ENCODE measurements around the gene ARSD.
"Not testable (repeated sequence)": the region's sequence is repeated elsewhere in the genome, so short reads cannot be mapped to it uniquely, and the experiment has no call there.

ARSD gene

DNA sequence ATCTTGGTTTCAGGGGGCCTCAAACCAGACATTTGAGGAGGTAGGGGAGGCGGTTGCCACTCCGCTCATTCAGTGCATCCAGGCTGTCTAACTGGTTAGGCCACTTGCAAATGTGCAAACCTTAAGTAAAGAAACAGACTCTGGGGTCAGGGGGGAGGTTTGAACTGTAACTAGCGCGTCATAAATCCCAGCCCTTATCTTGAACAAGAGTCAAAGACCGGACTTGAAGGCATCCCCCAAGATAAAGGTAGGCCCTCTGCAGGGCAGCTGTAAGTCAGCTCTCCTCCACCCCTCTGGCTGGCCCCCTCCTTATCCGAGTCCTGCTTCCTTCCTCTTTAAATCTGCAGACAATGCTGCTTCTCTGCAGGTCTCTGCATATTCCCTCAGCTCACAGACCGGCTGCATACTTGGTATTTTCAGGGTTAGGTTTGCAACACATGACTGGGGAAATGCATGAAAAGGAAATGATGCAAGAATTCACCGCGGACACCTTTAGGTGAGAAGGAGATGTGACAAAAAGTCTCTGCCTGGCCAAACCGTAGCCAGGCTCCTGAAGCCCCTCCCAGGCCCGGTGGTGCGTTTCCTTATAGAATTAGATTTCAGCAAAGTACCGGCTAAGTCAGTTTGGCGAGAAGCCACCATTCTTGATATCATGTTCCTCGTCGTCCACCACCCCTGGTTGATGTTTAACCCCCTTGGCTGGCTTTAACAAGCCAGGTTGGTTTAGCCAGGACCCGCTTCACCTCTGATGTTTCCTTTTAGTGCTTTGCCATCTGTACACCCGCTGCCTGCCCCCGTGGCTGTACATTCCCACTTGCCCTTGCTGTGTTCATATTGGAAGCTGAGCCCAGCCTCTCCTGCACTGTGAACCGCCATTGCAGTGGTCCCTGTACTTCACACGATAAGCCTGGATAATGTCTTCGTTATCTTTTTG lies 31.2 kb downstream of the ARSD start:
- in situ Hi-C loops (cut with MboI; ENCODE audit: low sequenced_read_pairs) = not testable (repeated sequence)

DNA sequence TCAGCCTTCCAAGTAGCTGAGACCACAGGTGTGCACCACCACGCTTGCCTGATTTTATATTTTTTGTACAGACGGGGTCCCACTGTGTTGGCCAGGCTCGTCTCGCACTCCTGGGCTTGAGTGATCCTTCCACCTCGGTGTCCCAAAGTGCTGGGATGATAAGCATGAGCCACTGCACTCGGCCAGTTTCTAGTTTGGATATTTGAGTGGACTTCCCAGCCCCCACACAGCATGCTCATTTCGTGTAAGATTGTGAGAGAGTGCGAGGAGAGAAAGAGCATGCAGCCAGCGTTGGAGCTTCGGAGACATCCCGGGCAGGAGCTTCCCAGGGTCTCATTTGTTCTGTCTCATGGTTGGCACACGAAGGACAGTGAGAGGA lies 31.8 kb downstream of the ARSD start:
- in situ Hi-C loops (cut with MboI; ENCODE audit: low sequenced_read_pairs) = no loop called here

DNA sequence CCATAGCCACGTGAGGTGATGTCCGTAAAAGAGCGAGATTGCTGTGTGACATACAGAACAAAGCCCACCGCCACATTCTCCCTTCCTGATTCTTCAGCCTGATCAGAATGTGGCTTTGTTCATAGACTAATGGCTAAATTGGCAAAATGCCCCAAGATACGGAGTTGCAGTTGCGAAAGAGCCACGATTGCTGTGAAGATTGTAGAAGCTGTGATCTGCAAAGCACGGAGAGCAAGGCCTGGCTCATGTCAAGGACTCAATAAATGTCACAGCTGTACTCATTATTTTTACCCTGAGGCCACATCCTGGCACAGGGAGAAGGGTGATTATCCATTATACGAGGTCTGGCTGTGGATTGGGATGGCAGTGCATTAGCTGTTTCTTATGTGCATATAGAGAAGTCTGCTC lies 34.2 kb downstream of the ARSD start:
- in situ Hi-C loops (cut with MboI; ENCODE audit: low sequenced_read_pairs) = no loop called here

DNA sequence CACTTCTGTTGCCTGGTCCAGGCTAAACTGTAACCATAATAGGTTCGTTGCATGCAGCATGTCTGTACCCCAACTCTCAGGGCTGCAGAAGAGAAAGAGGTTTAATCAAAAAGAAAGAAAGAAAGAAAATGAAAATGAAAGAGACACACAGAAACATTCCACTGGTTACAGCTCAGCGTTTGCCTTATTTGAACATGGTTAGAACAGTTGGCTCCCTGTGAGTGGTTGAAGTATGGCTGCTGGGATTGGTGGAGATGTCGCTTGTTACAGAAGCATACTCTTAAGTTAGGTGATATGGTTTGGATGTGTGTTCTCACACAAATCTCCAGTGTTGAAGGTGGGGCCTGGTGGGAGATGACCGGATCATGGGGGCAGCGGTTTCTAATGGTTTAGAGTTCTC lies 36.3 kb downstream of the ARSD start:
- in situ Hi-C loops (cut with MboI; ENCODE audit: low sequenced_read_pairs) = no loop called here

DNA sequence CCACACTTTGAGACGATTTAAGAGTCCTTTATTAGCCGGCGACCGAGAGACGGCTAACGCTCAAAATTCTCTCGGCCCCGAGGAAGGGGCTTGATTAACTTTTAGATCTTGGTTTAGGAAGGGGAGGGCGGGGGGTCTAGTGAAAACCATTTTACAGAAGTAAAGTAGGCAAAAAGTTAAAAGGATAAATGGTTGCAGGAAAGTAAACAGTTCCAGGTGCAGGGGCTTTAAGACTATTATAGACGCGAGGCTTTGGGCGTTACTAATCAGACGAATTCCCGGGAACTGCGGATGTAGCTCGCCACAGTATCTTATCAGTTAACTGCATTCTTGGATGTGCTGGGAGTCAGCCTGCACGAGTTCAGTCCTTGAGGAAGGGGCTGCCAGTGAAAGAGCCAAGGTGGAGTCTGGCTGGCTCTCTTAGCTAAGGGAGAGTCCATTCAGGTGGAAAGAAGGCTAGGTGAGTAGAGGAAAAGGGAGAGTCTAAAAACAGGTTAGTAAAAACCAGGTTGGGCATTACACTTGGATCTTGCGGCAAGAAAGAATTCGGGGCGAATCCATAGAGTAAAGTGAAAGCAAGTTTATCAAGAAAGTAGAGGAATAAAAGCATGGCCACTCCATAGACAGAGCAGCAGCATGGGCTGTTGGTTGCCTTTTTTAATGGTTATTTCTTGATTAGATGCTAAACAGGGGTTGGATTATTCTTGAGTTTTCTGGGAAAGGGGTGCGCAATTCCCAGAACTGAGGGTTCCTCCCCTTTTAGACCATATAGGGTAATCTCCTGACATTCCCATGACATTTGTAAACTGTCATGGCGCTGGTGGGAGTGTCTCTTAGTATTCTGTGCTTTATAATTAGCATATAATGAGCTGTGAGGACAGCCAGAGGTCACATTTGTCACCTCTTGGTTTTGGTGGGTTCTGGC lies 38.3 kb downstream of the ARSD start:
- in situ Hi-C loops (cut with MboI; ENCODE audit: low sequenced_read_pairs) = not testable (repeated sequence)

DNA sequence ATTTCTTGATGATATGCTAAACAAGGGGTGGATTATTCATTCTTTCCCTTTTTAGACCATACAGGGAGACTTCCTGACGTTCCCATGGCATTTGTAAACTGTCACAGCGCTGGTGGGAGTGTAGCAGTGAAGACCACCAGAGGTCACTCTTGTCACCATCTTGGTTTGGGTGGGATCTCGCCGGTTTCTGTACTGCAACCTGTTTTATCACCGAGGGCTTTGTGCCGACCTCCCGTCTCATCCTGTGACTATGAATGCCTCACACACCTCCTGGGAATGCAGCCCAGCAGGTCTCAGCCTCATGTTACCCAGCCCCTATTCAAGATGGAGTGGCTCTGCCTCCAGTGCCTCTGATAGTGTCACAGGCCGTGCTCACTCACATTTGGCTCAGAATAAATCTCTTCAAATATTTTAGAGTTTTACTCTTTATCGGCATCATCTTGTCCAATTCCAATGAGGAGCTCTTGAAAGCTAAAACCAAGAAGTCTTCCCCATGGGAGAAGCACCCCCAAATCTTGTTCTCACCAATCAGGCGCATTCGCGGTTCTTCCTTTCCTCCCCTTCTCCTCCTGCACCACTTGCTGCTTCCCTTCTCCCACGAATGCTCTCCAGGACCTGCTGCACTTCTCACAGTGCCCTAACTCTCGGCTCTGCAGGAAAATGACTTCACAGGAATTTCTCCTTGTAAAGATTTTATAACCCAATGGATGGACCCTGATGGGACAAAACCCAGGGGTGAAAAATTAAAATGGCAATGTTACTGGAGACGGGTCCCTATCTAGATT lies 39.2 kb downstream of the ARSD start:
- in situ Hi-C loops (cut with MboI; ENCODE audit: low sequenced_read_pairs) = not testable (repeated sequence)

DNA sequence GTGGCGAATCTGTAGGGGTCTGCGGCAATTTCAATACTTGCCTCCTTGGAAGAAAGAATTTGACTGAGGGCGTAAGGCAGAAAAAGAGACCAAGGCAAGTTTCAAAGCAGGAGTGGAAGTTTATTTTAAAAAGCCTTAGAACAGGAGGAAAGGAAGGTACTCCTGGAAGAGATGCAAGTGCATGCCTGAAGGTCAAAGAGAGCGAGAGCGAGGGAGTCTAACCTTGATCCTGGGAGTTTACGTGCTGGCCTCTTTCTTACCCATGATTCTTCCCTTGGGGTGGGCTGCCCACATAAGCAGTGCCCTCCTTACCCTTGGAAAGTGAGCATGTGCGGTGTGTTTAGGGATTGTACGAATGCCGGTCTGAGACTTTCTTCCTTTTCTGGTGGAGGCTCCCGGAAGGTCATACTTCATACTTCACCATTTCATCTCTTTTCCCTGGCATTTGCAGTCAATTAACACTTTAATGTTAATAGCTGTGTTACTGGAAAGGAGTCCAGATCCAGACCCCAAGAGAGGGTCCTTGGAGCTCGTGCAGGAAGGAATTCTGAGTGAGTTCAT lies 40.0 kb downstream of the ARSD start:
- in situ Hi-C loops (cut with MboI; ENCODE audit: low sequenced_read_pairs) = no loop called here

DNA sequence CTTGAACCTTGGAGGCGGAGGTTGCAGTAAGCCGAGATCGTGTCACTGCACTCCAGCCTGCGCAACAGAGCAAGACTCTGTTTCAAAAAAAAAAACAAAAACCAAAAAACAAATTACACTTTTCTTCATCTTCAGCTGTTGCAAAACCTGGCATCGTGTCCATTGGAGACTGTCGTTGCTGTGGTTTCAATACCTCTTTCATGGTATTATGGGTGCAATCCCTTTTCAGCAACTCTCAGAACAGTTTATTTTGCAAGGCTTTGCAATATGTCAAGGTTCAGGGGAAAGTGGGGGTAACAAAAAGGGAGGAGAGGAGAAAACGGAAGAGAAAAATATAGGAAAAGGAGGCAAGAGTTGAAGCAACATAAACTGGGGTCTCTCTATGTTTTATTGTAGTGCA lies 40.8 kb downstream of the ARSD start:
- in situ Hi-C loops (cut with MboI; ENCODE audit: low sequenced_read_pairs) = no loop called here

DNA sequence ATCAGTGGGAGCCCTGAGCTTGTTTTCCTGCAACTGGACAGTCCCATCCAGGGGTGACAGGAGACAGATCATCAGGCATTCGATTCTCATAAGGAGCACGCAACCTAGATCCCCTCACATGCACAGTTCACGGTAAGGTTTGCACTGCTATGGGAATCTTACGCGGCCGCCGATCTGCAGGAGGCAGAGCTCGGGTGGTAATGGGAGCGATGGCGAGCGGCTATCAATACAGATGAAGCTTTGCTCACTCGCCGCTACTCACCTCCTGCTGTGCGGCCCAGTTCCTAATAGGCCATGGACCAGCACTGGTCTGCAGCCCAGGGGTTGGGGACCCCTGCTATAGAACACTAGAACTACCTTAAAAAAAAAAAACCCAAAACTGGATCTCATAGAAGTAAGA lies 45.4 kb downstream of the ARSD start:
- in situ Hi-C loops (cut with MboI; ENCODE audit: low sequenced_read_pairs) = no loop called here

DNA sequence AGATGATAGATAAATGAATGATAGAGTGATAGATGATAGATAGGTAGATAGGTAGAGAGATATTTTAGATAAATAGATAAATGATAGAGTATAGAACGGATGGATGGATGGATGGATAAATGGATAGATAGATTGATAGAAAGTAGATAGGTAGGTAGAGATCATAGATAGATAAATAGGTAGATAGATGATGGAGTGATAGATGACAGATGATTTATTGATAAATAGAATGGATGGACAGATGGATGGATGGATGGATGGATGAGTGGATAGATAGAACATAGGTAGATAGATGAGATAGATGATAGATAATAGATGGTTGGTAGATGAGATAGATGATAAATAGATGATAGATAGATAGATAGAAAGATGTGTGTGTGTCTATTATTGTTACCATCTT lies 49.5 kb downstream of the ARSD start:
- in situ Hi-C loops (cut with MboI; ENCODE audit: low sequenced_read_pairs) = no loop called here

DNA sequence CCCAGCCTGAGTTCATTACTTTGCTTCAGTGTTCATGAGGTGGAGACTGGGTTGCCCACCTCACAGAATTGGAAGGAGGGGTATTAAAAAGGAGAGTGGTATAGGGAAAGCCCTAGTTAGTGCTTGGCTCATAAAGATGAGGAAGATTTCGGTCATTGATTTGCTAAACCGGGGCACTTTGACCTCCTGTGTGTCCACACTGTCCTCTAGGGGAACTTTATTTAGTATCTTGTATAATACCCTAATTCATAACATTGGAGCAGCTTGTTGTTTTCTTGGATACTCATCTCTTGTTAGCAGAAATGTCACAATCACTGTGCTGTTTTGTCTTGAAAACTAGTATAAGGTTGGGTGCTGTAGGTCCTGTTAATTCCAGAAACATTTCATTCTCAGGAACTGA lies 50.6 kb downstream of the ARSD start:
- in situ Hi-C loops (cut with MboI; ENCODE audit: low sequenced_read_pairs) = no loop called here

DNA sequence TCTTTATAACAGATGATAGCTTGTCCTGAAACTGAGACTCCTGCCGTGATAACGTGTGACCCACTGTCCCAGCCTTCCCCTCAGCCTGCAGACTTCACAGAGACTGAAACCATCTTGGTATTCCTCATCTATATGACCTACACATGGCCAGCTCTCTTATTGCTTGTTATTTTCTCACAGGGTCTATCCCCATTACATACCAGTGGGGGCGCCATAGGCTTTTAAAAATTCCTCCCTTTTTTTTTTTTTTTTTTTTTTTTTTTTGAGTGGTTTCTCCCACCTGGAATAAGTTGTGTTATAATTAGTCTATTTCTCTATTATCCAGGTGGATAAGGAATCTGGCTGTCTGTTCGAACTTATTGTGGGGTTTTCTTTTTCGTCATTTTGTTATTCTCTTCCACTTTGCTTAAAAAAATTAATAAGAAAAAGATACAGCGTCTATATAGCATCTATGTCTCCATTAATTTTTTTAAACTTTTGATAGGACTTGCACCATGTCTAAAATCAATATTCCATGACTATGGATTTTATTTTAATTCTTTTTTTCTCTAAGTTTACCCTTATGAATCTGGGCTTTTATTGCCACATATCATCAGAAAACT lies 53.2 kb downstream of the ARSD start:
- in situ Hi-C loops (cut with MboI; ENCODE audit: low sequenced_read_pairs) = no loop called here

DNA sequence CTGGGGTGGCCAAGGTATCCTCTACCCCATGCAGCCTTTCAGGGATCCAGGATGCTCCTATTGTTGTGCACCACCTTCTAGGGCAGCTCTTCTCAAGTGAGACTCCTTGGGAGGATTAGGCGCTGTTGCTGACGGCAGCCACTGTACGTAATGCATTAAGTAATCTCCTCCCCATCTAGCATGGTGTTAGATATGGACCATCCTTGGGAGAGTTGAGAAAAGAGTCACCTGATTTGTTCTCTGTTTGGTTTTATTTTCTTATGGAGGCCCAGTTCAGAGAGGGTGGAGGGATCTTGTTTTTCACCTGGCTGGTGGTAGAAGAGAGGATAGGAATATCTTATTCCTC lies 54.0 kb downstream of the ARSD start:
- in situ Hi-C loops (cut with MboI; ENCODE audit: low sequenced_read_pairs) = no loop called here

DNA sequence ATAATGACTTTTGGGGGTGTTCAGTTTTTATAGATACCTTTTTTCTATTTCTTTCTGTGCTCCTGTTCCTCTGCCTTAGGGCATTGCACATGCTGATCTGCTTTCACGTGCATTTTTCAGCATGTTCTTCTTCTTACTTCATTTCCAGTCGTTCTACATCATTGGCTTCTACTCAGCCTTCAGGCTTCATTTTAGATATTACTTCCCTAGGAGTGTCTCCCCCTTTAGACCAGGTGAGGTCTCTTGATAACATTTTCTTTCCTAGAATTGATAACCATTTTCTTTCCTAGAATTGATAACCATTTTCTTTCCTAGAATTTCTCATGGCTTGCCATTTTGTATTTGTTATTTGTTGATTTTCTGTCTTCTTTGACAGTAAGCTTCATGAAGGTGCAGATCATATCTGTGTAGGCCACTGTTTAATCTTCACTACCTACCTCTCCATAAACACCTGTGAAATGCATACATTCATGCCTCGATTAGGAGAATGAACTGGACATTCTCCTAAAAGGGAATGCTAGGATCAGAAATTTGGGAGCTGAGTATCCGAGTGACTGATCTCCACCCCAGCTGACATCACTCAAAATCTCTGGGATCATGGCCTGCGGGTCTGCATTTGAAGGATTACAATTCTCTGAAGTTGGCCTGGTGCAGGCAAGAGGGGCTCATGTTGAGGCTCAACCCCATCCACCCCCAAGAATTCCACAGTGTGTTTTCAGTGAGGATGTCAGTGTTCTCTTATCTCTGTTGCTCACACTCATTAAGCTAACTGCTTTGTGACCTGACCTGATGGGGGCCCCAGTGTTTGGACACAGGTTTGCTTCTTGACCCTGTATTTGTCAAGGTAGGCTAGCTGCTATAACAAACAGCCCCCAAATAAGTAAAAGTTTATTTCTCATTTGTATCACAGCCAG lies 54.7 kb downstream of the ARSD start:
- in situ Hi-C loops (cut with MboI; ENCODE audit: low sequenced_read_pairs) = no loop called here

DNA sequence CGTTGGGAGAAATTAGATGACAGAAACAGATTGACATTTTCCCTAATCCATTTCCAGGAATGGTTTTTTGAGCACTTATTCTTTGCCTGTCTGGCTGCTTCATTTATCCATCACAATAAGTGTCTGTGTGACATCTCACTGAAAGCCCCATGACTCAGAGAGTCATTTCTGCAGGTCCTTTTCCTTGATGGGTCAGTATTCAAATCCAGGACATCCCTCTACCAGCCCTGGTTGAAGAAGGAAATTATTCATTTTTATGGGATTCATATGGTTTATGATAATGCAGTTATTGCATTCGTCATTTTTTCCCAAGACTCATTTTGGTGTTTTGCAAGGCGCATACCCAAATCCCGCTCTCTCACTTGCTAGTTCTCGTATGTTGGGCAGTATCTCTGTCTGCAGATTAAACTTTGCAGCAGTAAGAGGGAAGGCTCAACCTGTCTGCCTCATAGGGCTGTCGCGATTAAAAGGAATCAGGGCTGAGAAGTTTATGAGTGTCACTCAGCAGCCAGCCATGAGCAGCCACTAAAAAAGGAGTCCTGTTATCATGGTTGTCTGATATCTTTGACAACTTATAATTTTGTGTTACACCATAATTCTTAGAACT lies 56.4 kb downstream of the ARSD start:
- in situ Hi-C loops (cut with MboI; ENCODE audit: low sequenced_read_pairs) = no loop called here

DNA sequence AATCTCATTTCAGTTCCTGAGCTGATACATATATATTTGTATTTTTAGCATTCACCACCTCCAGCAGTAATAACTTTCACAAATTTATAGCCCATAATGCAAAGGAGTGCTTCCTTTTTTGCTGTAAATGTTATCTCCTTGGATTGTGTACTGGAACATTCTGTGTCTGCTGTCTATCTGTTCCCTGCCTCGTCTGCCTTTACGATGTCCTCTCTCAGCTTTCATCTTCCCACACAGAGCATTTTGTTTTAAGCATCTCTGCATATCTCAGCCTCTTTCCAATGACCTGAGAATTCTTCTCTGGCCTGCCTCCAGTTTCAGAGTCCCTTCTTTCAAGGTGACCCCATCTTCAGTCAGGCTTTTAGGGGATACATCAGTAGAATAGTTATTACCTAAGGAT lies 57.3 kb downstream of the ARSD start:
- in situ Hi-C loops (cut with MboI; ENCODE audit: low sequenced_read_pairs) = no loop called here

DNA sequence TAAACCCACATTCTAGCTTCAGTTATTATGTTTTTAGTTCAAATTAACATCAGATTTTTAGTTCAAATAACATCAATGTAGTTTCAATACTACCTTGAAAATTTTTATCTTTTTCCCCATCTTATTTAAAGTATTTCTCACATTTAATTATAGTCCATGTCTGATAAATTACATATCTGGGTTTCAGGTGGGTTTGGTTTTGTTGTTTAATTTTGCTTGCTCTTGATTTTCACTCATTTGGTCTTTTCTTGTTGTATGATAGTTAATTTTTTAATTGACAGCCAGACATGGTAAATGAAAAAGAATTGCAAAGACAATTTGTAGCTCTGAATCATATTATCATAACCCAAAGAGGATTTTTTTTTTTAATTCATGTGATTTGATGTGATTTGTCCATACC lies 58.5 kb downstream of the ARSD start:
- in situ Hi-C loops (cut with MboI; ENCODE audit: low sequenced_read_pairs) = no loop called here

DNA sequence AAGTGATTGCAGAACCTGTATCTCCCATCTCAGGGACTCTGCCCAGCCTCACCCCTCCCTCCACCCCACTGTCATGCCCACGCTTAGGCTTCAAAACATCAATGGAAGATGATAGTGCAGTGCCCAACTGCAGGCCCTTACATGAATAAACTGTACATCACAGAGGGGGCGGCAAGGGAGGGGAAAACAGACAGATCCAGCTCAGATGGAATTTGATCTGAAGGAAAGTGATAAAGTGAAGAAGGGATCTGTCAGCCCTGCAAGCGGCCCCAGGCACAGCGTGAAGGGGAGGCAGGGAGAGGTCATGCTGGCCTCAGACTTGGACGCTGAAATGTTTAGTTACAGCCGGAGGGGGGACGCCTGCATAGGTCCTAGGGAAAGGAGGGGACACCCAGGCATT lies 61.9 kb downstream of the ARSD start:
- in situ Hi-C loops (cut with MboI; ENCODE audit: low sequenced_read_pairs) = no loop called here

DNA sequence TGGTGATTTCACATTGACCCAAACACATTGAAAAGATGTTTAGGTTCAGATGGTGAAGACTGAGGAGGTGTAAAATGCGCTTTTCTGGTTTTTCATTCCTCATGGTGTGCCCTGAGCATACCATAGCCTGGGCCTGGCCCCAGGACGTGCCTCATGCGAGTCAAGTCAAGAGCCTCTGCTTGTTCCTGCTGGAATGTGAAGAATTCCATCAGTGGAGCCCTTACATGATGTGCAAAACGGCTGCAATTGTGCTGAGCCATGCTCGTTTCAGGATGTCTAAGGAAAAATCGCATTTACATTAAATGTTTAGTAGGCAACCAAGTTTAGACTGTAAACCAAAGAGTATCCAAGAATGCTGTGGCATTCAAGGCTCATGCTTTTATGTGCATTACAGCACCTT lies 65.5 kb downstream of the ARSD start:
- in situ Hi-C loops (cut with MboI; ENCODE audit: low sequenced_read_pairs) = no loop called here
